HG03439 (cell line): Measurements from ENCODE around the gene PIP5K1B.

Experiments used
- ATAC-seq: cut with Tn5 transposase; IDR thresholded peaks from one replicate; pipeline ENCODE4 v1.9.1; 2021; ENCODE audit warnings: mild to moderate bottlenecking, moderate library complexity; ENCODE audit not compliant: unreplicated experiment

Gene PIP5K1B

GRCh38 chr9:68897577-68898145, 192.6 kb downstream of the PIP5K1B start:
- no peak for ATAC-seq

- no peak for ATAC-seq
Observed at GRCh38 chr9:68898781-68899439, 193.9 kb downstream of the PIP5K1B start.

DNA sequence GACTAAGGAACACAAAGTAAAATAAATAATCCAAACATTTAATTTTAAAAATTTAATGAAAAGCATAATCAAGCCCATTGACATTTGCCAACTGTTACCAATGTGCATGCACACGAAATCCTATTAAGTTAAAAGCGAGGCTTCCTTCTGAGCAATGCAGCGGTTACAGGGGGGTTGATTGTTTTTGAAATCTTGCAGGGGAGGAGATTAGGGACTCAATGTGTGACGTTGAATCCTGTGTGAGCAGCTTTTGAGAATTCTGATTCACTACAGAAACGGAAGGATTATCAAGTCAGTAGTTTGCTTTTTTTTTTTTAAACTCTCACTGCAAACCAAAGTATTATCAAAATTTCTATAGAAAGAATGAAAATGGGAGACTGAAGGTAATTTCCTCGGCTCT, 199.4 kb downstream of the PIP5K1B start:
- ATAC-seq, result no peak

GRCh38 chr9:68905129-68905528, 200.1 kb downstream of the PIP5K1B start:
- no peak for ATAC-seq

DNA sequence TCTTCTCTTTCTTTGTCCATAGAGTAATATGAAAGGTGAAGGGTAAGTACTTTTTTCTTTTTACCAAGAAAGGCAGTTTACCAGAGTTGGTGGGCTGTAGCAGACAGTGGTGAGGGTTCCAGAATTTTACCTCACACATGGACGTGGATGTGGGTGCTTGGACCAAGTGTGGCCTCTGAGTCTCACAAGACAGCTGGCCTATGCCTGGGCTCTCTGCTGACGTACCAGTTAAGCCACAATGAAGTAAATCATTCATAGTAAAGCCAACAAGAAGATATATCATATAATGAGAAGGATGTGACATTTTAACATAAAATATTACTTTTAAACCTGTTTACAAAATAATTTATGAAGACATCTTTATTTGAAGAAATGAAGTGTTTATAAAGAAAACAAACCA, 202.9 kb downstream of the PIP5K1B start:
- no peak for ATAC-seq

- ATAC-seq, result no peak
Observed at GRCh38 chr9:68912561-68912960, 207.5 kb downstream of the PIP5K1B start.

- no peak for ATAC-seq
Observed at GRCh38 chr9:68913054-68913453, 208.0 kb downstream of the PIP5K1B start.

DNA sequence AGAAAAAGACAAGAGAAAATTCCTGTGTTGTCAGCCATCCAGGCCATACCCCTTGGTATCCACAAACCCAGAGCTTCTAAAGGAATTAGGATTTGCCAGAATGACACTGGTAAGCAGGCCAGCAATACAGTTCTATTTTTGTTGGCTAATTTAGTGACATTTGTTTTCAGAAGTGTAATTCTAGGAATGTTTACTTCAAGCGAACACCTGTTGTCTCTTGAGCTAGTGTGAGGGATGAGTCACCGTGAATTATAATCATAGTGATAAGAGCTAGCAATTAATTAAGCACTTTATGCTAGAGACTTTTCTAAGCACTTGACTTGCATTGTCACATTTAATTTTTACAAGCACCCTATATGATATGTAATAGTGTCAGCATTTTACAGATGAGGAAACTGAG, 209.7 kb downstream of the PIP5K1B start:
- ATAC-seq, result no peak

DNA sequence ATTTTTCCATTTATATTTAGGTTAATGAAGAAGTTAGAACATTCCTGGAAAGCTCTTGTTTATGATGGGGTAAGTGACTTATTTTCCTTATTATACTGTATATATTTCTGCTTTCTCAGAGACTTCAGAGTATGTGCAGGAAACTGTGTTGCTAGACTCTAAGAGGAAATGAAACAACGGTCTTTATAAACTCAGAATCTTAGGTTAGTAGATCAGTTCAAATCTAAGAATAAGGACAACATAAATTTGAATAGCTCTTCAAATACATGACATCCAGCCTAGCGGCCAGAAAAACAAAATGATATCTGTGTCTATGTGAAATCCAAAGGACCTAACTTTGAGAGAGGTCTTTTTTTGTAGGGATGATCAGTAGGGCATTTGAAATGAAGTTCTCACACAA, 214.6 kb downstream of the PIP5K1B start:
- no peak for ATAC-seq

GRCh38 chr9:68920921-68921320, 215.9 kb downstream of the PIP5K1B start:
- ATAC-seq, result no peak

GRCh38 chr9:68923480-68923879, 218.4 kb downstream of the PIP5K1B start:
- no peak for ATAC-seq

DNA sequence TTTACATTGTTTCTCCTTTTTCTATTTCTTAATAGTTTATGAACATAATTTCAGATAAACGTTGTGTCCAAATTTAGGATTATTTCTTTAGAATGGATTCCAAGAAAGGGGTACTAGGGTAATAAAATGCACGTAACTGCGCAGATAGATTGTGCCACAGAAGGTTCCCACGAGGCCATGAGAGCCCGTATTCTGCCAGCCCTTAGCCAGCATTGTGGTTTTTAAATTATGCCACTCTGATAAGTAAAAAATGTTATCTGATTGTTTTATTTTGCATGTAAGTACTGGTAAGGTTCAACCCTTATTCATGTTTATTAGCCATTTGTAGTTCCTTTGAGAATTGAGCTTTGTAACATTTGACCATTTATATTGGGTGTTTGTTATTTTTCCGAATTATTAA, 220.1 kb downstream of the PIP5K1B start:
- no peak for ATAC-seq

GRCh38 chr9:68927165-68927564, 222.1 kb downstream of the PIP5K1B start:
- ATAC-seq, result no peak

- ATAC-seq, result no peak
Observed at GRCh38 chr9:68931821-68932220, 226.8 kb downstream of the PIP5K1B start.

DNA sequence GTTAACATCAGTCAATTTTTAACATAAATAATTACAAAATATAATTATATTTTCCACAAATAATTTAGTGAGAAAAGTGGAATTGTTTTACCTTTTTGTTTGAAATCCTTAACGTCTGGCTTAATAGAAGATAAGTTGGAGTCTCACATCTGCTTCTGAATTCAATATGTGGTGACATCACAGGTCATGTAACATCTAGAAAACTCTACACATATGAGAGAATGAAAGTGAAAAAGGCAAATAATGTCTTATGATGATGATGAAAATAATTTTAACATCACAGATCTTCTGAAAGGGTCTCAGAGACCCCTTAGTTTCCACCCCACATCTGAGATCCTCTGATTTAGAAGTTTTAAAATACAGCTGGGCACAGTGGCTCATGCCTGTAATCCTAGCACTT, 227.4 kb downstream of the PIP5K1B start:
- ATAC-seq, result no peak

GRCh38 chr9:68933434-68934328, 228.6 kb downstream of the PIP5K1B start:
- ATAC-seq, result peak; percentile 98

- ATAC-seq, result no peak
Observed at GRCh38 chr9:68934329-68934644, 229.2 kb downstream of the PIP5K1B start.

DNA sequence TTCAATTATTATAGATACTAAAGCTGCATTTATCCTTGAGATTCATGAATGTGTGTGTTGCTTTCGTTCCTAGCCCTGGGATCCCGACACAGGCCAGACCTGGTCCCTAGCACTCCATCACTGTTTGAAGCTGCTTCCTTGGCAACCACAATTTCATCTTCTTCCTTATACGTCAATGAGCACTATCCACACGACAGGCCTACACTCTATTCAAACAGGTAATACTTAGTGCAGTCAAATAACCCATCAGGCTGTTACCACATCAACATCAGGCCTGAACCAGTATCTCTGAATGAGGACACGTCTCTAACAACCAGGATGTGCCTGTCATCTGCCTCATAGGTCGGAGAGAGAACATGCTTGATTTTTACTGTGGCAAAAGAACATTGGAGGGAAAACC, 235.5 kb downstream of the PIP5K1B start:
- no peak for ATAC-seq

- no peak for ATAC-seq
Observed at GRCh38 chr9:68941780-68942459, 236.9 kb downstream of the PIP5K1B start.

GRCh38 chr9:68942790-68943189, 237.8 kb downstream of the PIP5K1B start:
- ATAC-seq, result no peak

GRCh38 chr9:68947015-68947414, 242.0 kb downstream of the PIP5K1B start:
- no peak for ATAC-seq
